DOHH2 (cell line): ENCODE results near the gene PFDN2.

ENCODE experiments used
- H3F3A ChIP-seq: fragments of 200-600 bp; sonication (generic), shearing (Covaris generic); 2 replicates; pipeline ENCODE4 v1.6.0; 2016; ENCODE audit warnings: antibody characterized with exemption, mild to moderate bottlenecking; ENCODE audit not compliant: control insufficient read depth, insufficient read depth
- H3K27ac ChIP-seq: fragments of 200-600 bp; sonication (generic); 2 replicates; pipeline ENCODE4 v1.5.1; 2014; ENCODE audit warnings: low read depth, mild to moderate bottlenecking, low read length, moderate library complexity
- H3K27me3 ChIP-seq: fragments of 200-600 bp; sonication (generic); 2 replicates; pipeline ENCODE4 v1.6.1; 2014; ENCODE audit warnings: mild to moderate bottlenecking, low read length, mixed read lengths; ENCODE audit not compliant: control insufficient read depth
- H3K36me3 ChIP-seq: fragments of 200-600 bp; sonication (generic); 2 replicates; pipeline ENCODE4 v1.6.1; 2014; ENCODE audit warnings: mild to moderate bottlenecking, low read length, moderate library complexity, mixed read lengths; ENCODE audit not compliant: control insufficient read depth
- H3K4me1 ChIP-seq: fragments of 200-600 bp; sonication (generic); 2 replicates; pipeline ENCODE4 v1.6.1; 2014; ENCODE audit warnings: mild to moderate bottlenecking, low read length, mixed read lengths; ENCODE audit not compliant: control insufficient read depth
- H3K4me2 ChIP-seq: fragments of 200-600 bp; sonication (generic); 2 replicates; pipeline ENCODE4 v1.6.0; 2014; ENCODE audit warnings: mild to moderate bottlenecking, low read length, moderate library complexity
- H3K4me3 ChIP-seq: fragments of 200-600 bp; sonication (generic); 2 replicates; pipeline ENCODE4 v1.5.1; 2014; ENCODE audit warnings: mild to moderate bottlenecking, low read length, mixed read lengths
- H3K79me2 ChIP-seq: fragments of 200-600 bp; sonication (generic); 2 replicates; pipeline ENCODE4 v1.6.1; 2014; ENCODE audit warnings: mild to moderate bottlenecking, low read length, mixed read lengths; ENCODE audit not compliant: control insufficient read depth
- H3K9me2 ChIP-seq: fragments of 200-600 bp; sonication (generic); replicated peaks from 2 replicates; pipeline ENCODE4 v1.6.1; 2014; ENCODE audit warnings: mild to moderate bottlenecking, low read length, mixed read lengths; ENCODE audit not compliant: control insufficient read depth
- H3K9me3 ChIP-seq: fragments of 200-600 bp; sonication (generic); 2 replicates; pipeline ENCODE4 v1.6.1; 2014; ENCODE audit warnings: antibody characterized with exemption, low read length, mixed read lengths; ENCODE audit not compliant: control insufficient read depth, insufficient read depth
- H4K20me1 ChIP-seq: fragments of 200-600 bp; sonication (generic); 2 replicates; pipeline ENCODE4 v1.6.0; 2014; ENCODE audit warnings: low read depth, mild to moderate bottlenecking, antibody characterized with exemption, low read length, moderate library complexity; ENCODE audit not compliant: control insufficient read depth, insufficient read depth
- CTCF ChIP-seq: fragments of 200-600 bp; sonication (generic); IDR thresholded peaks from one replicate; pipeline ENCODE4 v1.5.1; 2014; ENCODE audit warnings: antibody characterized with exemption, mild to moderate bottlenecking, low read depth, low read length; ENCODE audit not compliant: poor library complexity, severe bottlenecking
- EZH2phosphoT487 ChIP-seq: fragments of 200-600 bp; sonication (generic); IDR thresholded peaks from 2 replicates; pipeline ENCODE4 v1.6.1; 2017; ENCODE audit warnings: borderline replicate concordance, mild to moderate bottlenecking, antibody characterized with exemption, low read length, moderate library complexity, mixed read lengths

The PFDN2 gene

GRCh38 chr1:161128591-161129420, 11.0 kb upstream of the PFDN2 start:
- peaks cover 64% of the 10 kb centered on the region for H3K36me3 ChIP-seq
- no peak overlapping the region for H3K4me3 ChIP-seq
- no peaks in the 10 kb centered on the region for H4K20me1 ChIP-seq
- TF ChIP-seq EZH2phosphoT487: no peak
- no peak for TF ChIP-seq CTCF
- no peak overlapping the region for H3K4me2 ChIP-seq
- peaks cover 49% of the 10 kb centered on the region for H3K79me2 ChIP-seq
- H3K9me3 ChIP-seq: no peaks in the 10 kb centered on the region
- peaks cover 19% of the 10 kb centered on the region for H3K4me1 ChIP-seq
- no peak overlapping the region for H3K27ac ChIP-seq
- H3K27me3 ChIP-seq: no peaks in the 10 kb centered on the region
- H3K9me2 ChIP-seq: no peaks in the 10 kb centered on the region
- no peaks in the 10 kb centered on the region; the same call in 1 of the 2 replicates for H3F3A ChIP-seq

GRCh38 chr1:161127649-161128048, 9.8 kb upstream of the PFDN2 start:
- H3K9me2 ChIP-seq: no peaks in the 10 kb centered on the region
- no peak overlapping the region for H3K4me3 ChIP-seq
- no peaks in the 10 kb centered on the region for H3K27me3 ChIP-seq
- peaks cover 69% of the 10 kb centered on the region for H3K36me3 ChIP-seq
- peaks cover 14% of the 10 kb centered on the region for H3K4me1 ChIP-seq
- TF ChIP-seq CTCF: no peak
- TF ChIP-seq EZH2phosphoT487: no peak
- H4K20me1 ChIP-seq: no peaks in the 10 kb centered on the region
- H3K4me2 ChIP-seq: no peak overlapping the region
- no peaks in the 10 kb centered on the region for H3K9me3 ChIP-seq
- peaks cover 38% of the 10 kb centered on the region for H3K79me2 ChIP-seq
- no peak overlapping the region for H3K27ac ChIP-seq
- peaks cover 1% of the 10 kb centered on the region; the same call in 1 of the 2 replicates for H3F3A ChIP-seq

- Histone ChIP-seq H3K27ac (no peak overlapping the region), H3K9me2 (no peaks in the 10 kb centered on the region), H3K4me2 (no peak overlapping the region), H3K4me1 (peaks cover 24% of the 10 kb centered on the region), H3K4me3 (no peak overlapping the region), H3K9me3 (no peaks in the 10 kb centered on the region), H3F3A (0 out of 2 replicates have a peak, but pooled peaks cover 2% of the 10 kb centered on the region), H3K36me3 (peaks cover 81% of the 10 kb centered on the region), H3K27me3 (no peaks in the 10 kb centered on the region), H4K20me1 (no peaks in the 10 kb centered on the region), H3K79me2 (peaks cover 29% of the 10 kb centered on the region)
- no peak for TF ChIP-seq CTCF
- no peak for TF ChIP-seq EZH2phosphoT487
Measured at GRCh38 chr1:161122967-161123366, 5.1 kb upstream of the PFDN2 start.
